ENCODE data around the gene NEDD4L. TPM values are rescaled to one million over a fixed set of nuclear protein-coding genes. Genes with fewer than 3 reads are reported as not detected.

NEDD4L gene
- total RNA-seq, 2 experiments from 2014 or later = 3.2 to 3.3 TPM

- intact Hi-C loops (cut with micrococcal nuclease; ENCODE audit: unreplicated experiment) = no loop called here
- H3K27ac ChIP-seq (ENCODE audit: low read depth, low read length, poor library complexity, severe bottlenecking) = no peak overlapping the region
- TF ChIP-seq CTCF (conservative IDR thresholded peaks at IDR 0.05; ENCODE audit: low read length) (no peak), EZH2phosphoT487 (IDR thresholded peaks at IDR 0.05; ENCODE audit: borderline replicate concordance, low read depth, low read length) (no peak)
- no peaks in the 10 kb centered on the region for H4K20me1 ChIP-seq (ENCODE audit: insufficient read depth, low read length)
- no peaks in the 10 kb centered on the region for H3K4me1 ChIP-seq (ENCODE audit: insufficient read depth, low read length, poor library complexity, severe bottlenecking)
- H3K36me3 ChIP-seq (ENCODE audit: insufficient read depth, low read length) = no peaks in the 10 kb centered on the region
- ChIA-PET POLR2A (no interaction called here), CTCF (ENCODE audit: unreplicated experiment) (no interaction called here)
- H3K4me3 ChIP-seq (ENCODE audit: low read depth, low read length, poor library complexity, severe bottlenecking) = no peak overlapping the region
- H3K9me3 ChIP-seq (ENCODE audit: low read length) = no peaks in the 10 kb centered on the region
- no peak for DNase-seq (ENCODE audit: low spot score)
- H3K79me2 ChIP-seq (ENCODE audit: insufficient read depth, low read depth, low read length) = no peaks in the 10 kb centered on the region
- H3K4me2 ChIP-seq (ENCODE audit: low read length) = no peak overlapping the region
- BruUV-seq (replicated peaks) = no TSS peak
- H3K9me2 ChIP-seq (ENCODE audit: insufficient read depth, low read length) = no peaks in the 10 kb centered on the region
- no peak overlapping the region for H2AFZ ChIP-seq (ENCODE audit: low read length)
These were observed 172.1 kb downstream of the NEDD4L start for GRCh38 chr18:58216071-58216481.

DNA sequence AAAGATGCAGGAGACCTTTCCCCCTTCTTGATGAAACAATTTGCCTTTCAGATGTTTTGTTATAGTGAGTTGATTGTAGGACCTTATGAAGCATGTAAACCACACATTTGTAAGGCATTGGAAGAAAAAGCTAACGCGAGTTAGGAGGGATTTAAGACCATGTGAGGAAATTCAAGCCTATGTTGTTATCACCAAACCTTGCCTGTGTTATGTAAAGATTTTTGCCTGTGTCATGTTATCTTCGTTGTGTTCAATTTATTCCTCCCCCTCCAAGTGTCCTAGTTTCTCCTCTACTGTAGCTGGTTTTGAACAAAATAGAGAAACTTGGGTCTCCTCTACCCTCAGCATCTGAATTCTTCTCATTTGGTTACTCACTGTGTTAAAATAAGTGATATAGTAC lies 173.0 kb downstream of the NEDD4L start:
- intact Hi-C loops (cut with micrococcal nuclease; ENCODE audit: unreplicated experiment) = no loop called here
- Histone ChIP-seq H3K27ac (ENCODE audit: low read depth, low read length, poor library complexity, severe bottlenecking) (no peak overlapping the region), H2AFZ (ENCODE audit: low read length) (no peak overlapping the region), H3K9me3 (ENCODE audit: low read length) (no peaks in the 10 kb centered on the region), H3K4me1 (ENCODE audit: insufficient read depth, low read length, poor library complexity, severe bottlenecking) (no peaks in the 10 kb centered on the region), H4K20me1 (ENCODE audit: insufficient read depth, low read length) (no peaks in the 10 kb centered on the region), H3K9me2 (ENCODE audit: insufficient read depth, low read length) (no peaks in the 10 kb centered on the region), H3K36me3 (ENCODE audit: insufficient read depth, low read length) (no peaks in the 10 kb centered on the region), H3K79me2 (ENCODE audit: insufficient read depth, low read depth, low read length) (no peaks in the 10 kb centered on the region), H3K4me2 (ENCODE audit: low read length) (no peak overlapping the region), H3K4me3 (ENCODE audit: low read depth, low read length, poor library complexity, severe bottlenecking) (no peak overlapping the region)
- CTCF ChIA-PET (ENCODE audit: unreplicated experiment) = no interaction called here
- no TSS peak for BruUV-seq (replicated peaks)
- POLR2A ChIA-PET = no interaction called here
- DNase-seq (ENCODE audit: low spot score) = no peak
- no peak for TF ChIP-seq EZH2phosphoT487 (IDR thresholded peaks at IDR 0.05; ENCODE audit: borderline replicate concordance, low read depth, low read length)
- TF ChIP-seq CTCF (conservative IDR thresholded peaks at IDR 0.05; ENCODE audit: low read length) = no peak

DNA sequence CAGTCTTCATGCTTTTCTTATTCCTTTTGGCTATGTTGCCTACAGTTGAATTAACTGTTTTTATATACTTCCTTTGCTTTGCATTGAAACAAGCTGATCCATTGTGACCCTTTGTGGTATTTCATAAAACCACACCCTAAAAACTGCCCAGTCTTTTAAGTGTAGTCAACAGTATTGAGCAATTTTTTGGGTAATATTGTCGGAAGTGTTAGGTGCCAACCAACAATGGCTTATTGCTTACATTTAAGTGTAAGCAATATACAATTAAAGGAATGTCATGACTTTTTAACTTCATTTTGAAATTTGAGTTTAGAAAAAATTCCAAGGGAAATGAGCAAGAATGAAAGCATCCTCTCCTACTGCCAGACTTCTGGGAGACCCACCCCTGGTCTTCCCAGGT lies 174.1 kb downstream of the NEDD4L start:
- no TSS peak for BruUV-seq (replicated peaks)
- H2AFZ ChIP-seq (ENCODE audit: low read length) = no peak overlapping the region
- no peak for DNase-seq (ENCODE audit: low spot score)
- no peak overlapping the region for H3K27ac ChIP-seq (ENCODE audit: low read depth, low read length, poor library complexity, severe bottlenecking)
- H3K4me3 ChIP-seq (ENCODE audit: low read depth, low read length, poor library complexity, severe bottlenecking) = no peak overlapping the region
- intact Hi-C loops (cut with micrococcal nuclease; ENCODE audit: unreplicated experiment) = no loop called here
- H4K20me1 ChIP-seq (ENCODE audit: insufficient read depth, low read length) = no peaks in the 10 kb centered on the region
- no peaks in the 10 kb centered on the region for H3K9me2 ChIP-seq (ENCODE audit: insufficient read depth, low read length)
- H3K36me3 ChIP-seq (ENCODE audit: insufficient read depth, low read length) = no peaks in the 10 kb centered on the region
- ChIA-PET CTCF (ENCODE audit: unreplicated experiment) (no interaction called here), POLR2A (no interaction called here)
- no peak for TF ChIP-seq EZH2phosphoT487 (IDR thresholded peaks at IDR 0.05; ENCODE audit: borderline replicate concordance, low read depth, low read length)
- no peak for TF ChIP-seq CTCF (conservative IDR thresholded peaks at IDR 0.05; ENCODE audit: low read length)
- H3K4me2 ChIP-seq (ENCODE audit: low read length) = no peak overlapping the region
- H3K79me2 ChIP-seq (ENCODE audit: insufficient read depth, low read depth, low read length) = no peaks in the 10 kb centered on the region
- no peaks in the 10 kb centered on the region for H3K9me3 ChIP-seq (ENCODE audit: low read length)
- no peaks in the 10 kb centered on the region for H3K4me1 ChIP-seq (ENCODE audit: insufficient read depth, low read length, poor library complexity, severe bottlenecking)

Data from OCI-LY7 (cell line).